K562 (cell line): Measurements from ENCODE around the gene LUC7L. TPM values are rescaled to one million over a fixed set of nuclear protein-coding genes. Genes with fewer than 3 reads are reported as not detected.

Experiments
- CBFB ChIP-seq: sonication (generic); formaldehyde crosslinking; IDR thresholded peaks from 2 replicates; pipeline ENCODE4 v1.4.0; 2020; ENCODE audit warnings: mild to moderate bottlenecking, missing genetic modification reagents
- CREB1 ChIP-seq, 2 experiments: sonication (generic) in 1 of 2; formaldehyde crosslinking in 1 of 2; IDR thresholded peaks; 2 replicates each; pipeline versions ENCODE4 v1.6.1 to v1.8.0; 2012 to 2022; ENCODE audit warnings: inconsistent platforms in 1 of 2, mild to moderate bottlenecking in 1 of 2, missing genetic modification reagents in 1 of 2, moderate library complexity in 1 of 2
- HLTF ChIP-seq: fragments of 450-650 bp; IDR thresholded peaks from 2 replicates; pipeline ENCODE4 v1.6.1; 2016
- HOXB6 ChIP-seq: fragments of 250-450 bp; sonication (Bioruptor Pico); IDR thresholded peaks from 2 replicates; pipeline ENCODE4 v1.5.1; 2022; ENCODE audit warnings: mild to moderate bottlenecking, borderline replicate concordance
- KDM4B ChIP-seq, 2 experiments: fragments of 450-650 bp in 1 of 2; sonication (generic) in 1 of 2; IDR thresholded peaks; 2 replicates each; pipeline ENCODE4 v1.6.1; 2016 to 2017; ENCODE audit warnings: borderline replicate concordance in 2 of 2, antibody characterized with exemption in 1 of 2, low read depth in 1 of 2, mild to moderate bottlenecking in 1 of 2
- NFIC ChIP-seq: fragments of 450-650 bp; IDR thresholded peaks from 2 replicates; pipeline ENCODE4 v1.6.1; 2017; ENCODE audit warnings: mild to moderate bottlenecking, inconsistent platforms
- NR3C1 ChIP-seq: sonication (generic); formaldehyde crosslinking; IDR thresholded peaks from 2 replicates; pipeline ENCODE4 v1.8.1; 2022; ENCODE audit warnings: missing genetic modification reagents
- POLR2B ChIP-seq: fragments of 450-650 bp; IDR thresholded peaks from 2 replicates; pipeline ENCODE4 v1.6.1; 2018; ENCODE audit warnings: low read depth; ENCODE audit not compliant: partially characterized antibody
- PPARD ChIP-seq: fragments of 250-450 bp; sonication (Bioruptor Pico); IDR thresholded peaks from 2 replicates; pipeline ENCODE4 v1.8.0; 2022; ENCODE audit warnings: inconsistent platforms, mild to moderate bottlenecking, moderate library complexity
- RBM14 ChIP-seq: fragments of 200-400 bp; formaldehyde crosslinking; IDR thresholded peaks from 2 replicates; pipeline ENCODE4 v1.6.1; 2018; ENCODE audit warnings: low read depth, mild to moderate bottlenecking, low read length, moderate library complexity, borderline replicate concordance; ENCODE audit not compliant: insufficient read depth
- SPI1 ChIP-seq: IDR thresholded peaks from 2 replicates; pipeline ENCODE4 v1.6.1; 2011; ENCODE audit warnings: low read depth, low read length, control low read depth, borderline replicate concordance
- THRAP3 ChIP-seq: fragments of 450-650 bp; IDR thresholded peaks from 2 replicates; pipeline ENCODE4 v1.6.1; 2016; ENCODE audit warnings: mild to moderate bottlenecking, inconsistent platforms, borderline replicate concordance
- ZNF354B ChIP-seq: fragments of 250-450 bp; sonication (Bioruptor Pico); IDR thresholded peaks from 2 replicates; pipeline ENCODE4 v1.4.0; 2020
- polyA plus RNA-seq, 8 experiments: library from polyadenylated mRNA; depleted of rRNA in 4 of 8; stranded (reverse) in 5 of 8; unstranded in 3 of 8; fragments of >200 nt; fragmentation: Nextera tagmentation in 2 of 8; fragmentation: Illumina TruSeq in 1 of 8; extraction: Ambion mirVana in 2 of 8; extraction: Trizol in 1 of 8; gene quantifications; 2 replicates each; pipeline versions ENCODE4 v1.2.1 to v1.2.3, GENCODE V29; 2011 to 2014; ENCODE audit warnings: inconsistent platforms in 1 of 8, missing spikeins in 1 of 8
- total RNA-seq, 7 experiments: library from RNA; depleted of rRNA in 6 of 7; stranded (reverse); fragments of >200 nt in 6 of 7; fragmentation: Illumina TruSeq in 2 of 7; extraction: Trizol in 2 of 7; gene quantifications; 2 replicates each; pipeline versions ENCODE4 v1.2.1 to v1.2.3, GENCODE V29; 2011 to 2021; ENCODE audit warnings: low replicate concordance in 1 of 7
- TF ChIP-seq, protein P1 (sequence below): fragments of 200-800 bp; sonication (Bioruptor generic); IDR thresholded peaks from 2 replicates; pipeline ENCODE4 v1.6.1; 2016; ENCODE audit warnings: missing genetic modification characterization, missing compliant biosample characterization
- TF ChIP-seq, protein P2 (sequence below): sonication (generic); formaldehyde crosslinking; IDR thresholded peaks from 2 replicates; pipeline ENCODE4 v1.8.0; 2022; ENCODE audit warnings: mild to moderate bottlenecking, missing genetic modification reagents, borderline replicate concordance
- TF ChIP-seq, protein P3 (sequence below), 2 experiments: fragments of 200-800 bp in 1 of 2; sonication (Bioruptor generic) in 1 of 2; sonication (generic) in 1 of 2; formaldehyde crosslinking in 1 of 2; IDR thresholded peaks in 1 of 2; conservative IDR thresholded peaks in 1 of 2; 2 replicates each; pipeline versions ENCODE4 v1.5.0 to v1.6.1; 2016 to 2020; ENCODE audit warnings: missing compliant biosample characterization in 1 of 2, missing genetic modification characterization in 1 of 2, missing genetic modification reagents in 1 of 2
- TF ChIP-seq, protein P4 (sequence below): fragments of 450-650 bp; conservative IDR thresholded peaks from 2 replicates; pipeline ENCODE4 v1.6.1; 2016; ENCODE audit warnings: missing genetic modification characterization, low read depth, mild to moderate bottlenecking, missing compliant biosample characterization, moderate library complexity

The LUC7L gene
- total and polyA plus RNA-seq, 9 of the 15 experiments (the other 6 are each of a cell fraction or from before 2014, with no cell fraction given), result 1.7 to 93.3 (median 59.5) TPM

DNA sequence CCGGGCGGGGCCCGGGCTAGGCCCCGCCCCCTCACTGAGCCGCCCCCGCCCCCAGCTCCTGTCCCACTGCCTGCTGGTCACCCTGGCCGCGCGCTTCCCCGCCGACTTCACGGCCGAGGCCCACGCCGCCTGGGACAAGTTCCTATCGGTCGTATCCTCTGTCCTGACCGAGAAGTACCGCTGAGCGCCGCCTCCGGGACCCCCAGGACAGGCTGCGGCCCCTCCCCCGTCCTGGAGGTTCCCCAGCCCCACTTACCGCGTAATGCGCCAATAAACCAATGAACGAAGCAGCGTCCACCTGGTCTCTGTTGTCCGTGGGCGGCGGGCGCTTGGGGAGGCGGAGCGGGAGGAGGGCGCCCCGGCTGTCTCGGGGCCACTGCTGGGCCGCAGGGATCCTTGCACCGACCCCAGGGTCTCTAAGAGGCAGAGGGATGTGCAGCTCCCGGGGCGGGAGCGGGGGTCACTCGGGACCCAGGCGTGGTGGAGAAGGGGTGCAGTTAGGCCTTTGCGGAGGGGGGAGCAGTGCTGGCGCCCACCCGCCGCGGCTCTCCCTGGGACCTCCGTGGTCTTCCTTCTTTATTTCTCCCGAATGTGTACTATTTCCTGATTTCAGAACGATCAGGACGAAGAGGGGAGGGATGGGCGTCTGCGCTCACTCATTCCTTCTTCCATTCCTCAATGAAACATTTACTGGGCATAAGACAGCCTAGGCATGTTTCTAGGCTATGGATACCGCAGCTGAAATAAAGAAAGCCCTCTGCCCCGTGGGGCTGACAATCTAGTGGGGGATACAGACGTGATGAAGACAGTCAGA is 74.8 kb downstream of the LUC7L start (continued):
- TF ChIP-seq CREB1 (IDR thresholded peaks at IDR 0.05), result 0 out of 2 replicates have a peak, but pooled peaks have one; percentile 14
- TF ChIP-seq CREB1 (CRISPR knock-in tag; IDR thresholded peaks at IDR 0.05), result no peak
- TF ChIP-seq, protein P1, sequence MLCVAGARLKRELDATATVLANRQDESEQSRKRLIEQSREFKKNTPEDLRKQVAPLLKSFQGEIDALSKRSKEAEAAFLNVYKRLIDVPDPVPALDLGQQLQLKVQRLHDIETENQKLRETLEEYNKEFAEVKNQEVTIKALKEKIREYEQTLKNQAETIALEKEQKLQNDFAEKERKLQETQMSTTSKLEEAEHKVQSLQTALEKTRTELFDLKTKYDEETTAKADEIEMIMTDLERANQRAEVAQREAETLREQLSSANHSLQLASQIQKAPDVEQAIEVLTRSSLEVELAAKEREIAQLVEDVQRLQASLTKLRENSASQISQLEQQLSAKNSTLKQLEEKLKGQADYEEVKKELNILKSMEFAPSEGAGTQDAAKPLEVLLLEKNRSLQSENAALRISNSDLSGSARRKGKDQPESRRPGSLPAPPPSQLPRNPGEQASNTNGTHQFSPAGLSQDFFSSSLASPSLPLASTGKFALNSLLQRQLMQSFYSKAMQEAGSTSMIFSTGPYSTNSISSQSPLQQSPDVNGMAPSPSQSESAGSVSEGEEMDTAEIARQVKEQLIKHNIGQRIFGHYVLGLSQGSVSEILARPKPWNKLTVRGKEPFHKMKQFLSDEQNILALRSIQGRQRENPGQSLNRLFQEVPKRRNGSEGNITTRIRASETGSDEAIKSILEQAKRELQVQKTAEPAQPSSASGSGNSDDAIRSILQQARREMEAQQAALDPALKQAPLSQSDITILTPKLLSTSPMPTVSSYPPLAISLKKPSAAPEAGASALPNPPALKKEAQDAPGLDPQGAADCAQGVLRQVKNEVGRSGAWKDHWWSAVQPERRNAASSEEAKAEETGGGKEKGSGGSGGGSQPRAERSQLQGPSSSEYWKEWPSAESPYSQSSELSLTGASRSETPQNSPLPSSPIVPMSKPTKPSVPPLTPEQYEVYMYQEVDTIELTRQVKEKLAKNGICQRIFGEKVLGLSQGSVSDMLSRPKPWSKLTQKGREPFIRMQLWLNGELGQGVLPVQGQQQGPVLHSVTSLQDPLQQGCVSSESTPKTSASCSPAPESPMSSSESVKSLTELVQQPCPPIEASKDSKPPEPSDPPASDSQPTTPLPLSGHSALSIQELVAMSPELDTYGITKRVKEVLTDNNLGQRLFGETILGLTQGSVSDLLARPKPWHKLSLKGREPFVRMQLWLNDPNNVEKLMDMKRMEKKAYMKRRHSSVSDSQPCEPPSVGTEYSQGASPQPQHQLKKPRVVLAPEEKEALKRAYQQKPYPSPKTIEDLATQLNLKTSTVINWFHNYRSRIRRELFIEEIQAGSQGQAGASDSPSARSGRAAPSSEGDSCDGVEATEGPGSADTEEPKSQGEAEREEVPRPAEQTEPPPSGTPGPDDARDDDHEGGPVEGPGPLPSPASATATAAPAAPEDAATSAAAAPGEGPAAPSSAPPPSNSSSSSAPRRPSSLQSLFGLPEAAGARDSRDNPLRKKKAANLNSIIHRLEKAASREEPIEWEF (CRISPR knock-in tag), result no peak
- peak; percentile 63 for TF ChIP-seq POLR2B
- TF ChIP-seq, protein P2, sequence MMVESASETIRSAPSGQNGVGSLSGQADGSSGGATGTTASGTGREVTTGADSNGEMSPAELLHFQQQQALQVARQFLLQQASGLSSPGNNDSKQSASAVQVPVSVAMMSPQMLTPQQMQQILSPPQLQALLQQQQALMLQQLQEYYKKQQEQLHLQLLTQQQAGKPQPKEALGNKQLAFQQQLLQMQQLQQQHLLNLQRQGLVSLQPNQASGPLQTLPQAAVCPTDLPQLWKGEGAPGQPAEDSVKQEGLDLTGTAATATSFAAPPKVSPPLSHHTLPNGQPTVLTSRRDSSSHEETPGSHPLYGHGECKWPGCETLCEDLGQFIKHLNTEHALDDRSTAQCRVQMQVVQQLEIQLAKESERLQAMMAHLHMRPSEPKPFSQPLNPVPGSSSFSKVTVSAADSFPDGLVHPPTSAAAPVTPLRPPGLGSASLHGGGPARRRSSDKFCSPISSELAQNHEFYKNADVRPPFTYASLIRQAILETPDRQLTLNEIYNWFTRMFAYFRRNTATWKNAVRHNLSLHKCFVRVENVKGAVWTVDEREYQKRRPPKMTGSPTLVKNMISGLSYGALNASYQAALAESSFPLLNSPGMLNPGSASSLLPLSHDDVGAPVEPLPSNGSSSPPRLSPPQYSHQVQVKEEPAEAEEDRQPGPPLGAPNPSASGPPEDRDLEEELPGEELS (CRISPR knock-in tag), result no peak
- TF ChIP-seq KDM4B (IDR thresholded peaks at IDR 0.05; ENCODE audit: borderline replicate concordance in 2 of 2, low read depth in 1 of 2), result no peak
- TF ChIP-seq THRAP3, result no peak
- no peak for TF ChIP-seq PPARD (CRISPR knock-in tag)
- TF ChIP-seq NFIC, result peak; percentile 54
- TF ChIP-seq NR3C1 (CRISPR knock-in tag), result no peak
- no peak for TF ChIP-seq ZNF354B (CRISPR knock-in tag)
- TF ChIP-seq, protein P3, sequence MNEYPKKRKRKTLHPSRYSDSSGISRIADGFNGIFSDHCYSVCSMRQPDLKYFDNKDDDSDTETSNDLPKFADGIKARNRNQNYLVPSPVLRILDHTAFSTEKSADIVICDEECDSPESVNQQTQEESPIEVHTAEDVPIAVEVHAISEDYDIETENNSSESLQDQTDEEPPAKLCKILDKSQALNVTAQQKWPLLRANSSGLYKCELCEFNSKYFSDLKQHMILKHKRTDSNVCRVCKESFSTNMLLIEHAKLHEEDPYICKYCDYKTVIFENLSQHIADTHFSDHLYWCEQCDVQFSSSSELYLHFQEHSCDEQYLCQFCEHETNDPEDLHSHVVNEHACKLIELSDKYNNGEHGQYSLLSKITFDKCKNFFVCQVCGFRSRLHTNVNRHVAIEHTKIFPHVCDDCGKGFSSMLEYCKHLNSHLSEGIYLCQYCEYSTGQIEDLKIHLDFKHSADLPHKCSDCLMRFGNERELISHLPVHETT (CRISPR knock-in tag; conservative IDR thresholded peaks at IDR 0.05 in 1 of 2, IDR thresholded peaks at IDR 0.05 in 1 of 2), result no peak
- no peak for TF ChIP-seq RBM14
- no peak for TF ChIP-seq CBFB (CRISPR knock-in tag)
- no peak for TF ChIP-seq HLTF
- no peak for TF ChIP-seq SPI1
- TF ChIP-seq, protein P4, sequence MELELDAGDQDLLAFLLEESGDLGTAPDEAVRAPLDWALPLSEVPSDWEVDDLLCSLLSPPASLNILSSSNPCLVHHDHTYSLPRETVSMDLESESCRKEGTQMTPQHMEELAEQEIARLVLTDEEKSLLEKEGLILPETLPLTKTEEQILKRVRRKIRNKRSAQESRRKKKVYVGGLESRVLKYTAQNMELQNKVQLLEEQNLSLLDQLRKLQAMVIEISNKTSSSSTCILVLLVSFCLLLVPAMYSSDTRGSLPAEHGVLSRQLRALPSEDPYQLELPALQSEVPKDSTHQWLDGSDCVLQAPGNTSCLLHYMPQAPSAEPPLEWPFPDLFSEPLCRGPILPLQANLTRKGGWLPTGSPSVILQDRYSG (tag), result no peak
- no peak for TF ChIP-seq HOXB6 (CRISPR knock-in tag)
